ENCODE data around the gene MRPS34.

MRPS34 gene

GRCh38 chr16:1781254-1781653 lies 8.3 kb upstream of the MRPS34 start:
- no peak for DNase-seq

DNA sequence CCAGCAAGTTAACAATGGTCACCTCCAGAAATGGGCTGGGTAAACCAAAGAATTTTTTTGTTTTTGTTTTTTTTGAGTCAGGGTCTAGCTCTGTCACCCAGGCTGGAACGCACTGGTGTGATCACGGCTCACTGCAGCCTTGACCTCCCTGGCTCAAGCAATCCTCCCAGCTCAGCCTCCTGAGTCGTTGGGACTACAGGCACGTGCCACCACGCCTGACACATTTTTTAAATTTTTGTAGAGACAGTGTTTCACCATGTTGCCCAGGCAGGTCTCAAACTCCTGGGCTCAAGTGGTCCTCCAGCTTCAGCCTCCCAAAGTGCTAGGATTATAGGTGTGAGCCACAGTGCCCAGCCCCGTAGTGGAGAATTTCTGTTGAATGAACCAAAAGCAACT lies 7.7 kb upstream of the MRPS34 start:
- DNase-seq: no peak

DNA sequence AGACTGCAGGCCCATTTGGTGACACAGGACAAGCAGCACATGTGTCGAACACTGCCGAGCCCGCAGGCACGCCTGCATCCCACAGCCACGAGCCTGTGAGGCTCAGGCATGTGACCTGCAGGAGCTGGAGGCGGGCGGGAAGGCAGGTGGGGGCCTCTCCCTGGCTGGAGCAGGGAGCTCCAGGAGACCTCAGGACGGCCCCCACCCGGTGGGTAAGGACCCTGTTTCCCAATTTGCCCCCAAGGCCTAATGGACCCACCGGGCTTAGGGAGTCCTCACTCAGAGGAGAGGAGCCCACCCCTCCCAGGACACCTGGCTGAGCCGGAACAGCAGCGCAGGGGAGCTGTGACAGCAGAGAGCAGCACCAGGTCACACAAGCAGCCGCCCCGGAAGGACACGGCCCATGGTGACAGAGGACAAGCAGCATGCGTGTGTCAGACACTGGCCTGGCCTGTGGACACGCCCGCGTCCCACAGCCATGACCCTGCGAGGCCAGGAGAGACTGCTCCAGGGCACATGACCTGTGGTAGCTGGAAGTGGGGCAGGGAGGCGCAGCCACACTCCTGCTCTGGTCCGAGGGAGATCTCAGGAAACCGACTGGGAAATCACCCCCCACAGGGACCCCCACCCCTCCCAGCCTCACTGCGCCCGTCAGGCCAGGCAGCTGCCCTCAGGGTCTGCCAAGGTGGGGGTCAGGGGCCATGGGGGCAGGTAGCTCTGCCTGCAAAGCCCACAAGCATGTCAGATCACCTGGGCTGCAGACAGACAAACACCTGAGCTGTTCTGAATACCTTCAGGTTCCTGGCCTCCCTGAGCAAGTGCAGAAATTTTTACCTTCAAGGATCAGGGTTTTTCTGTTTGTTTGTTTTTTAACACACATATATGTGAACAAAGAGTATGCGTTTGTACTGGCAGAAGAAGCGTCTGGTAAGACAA lies 7.1 kb upstream of the MRPS34 start:
- no peak for DNase-seq

- DNase-seq: no peak
These were observed 6.3 kb upstream of the MRPS34 start for GRCh38 chr16:1779234-1779701.

- DNase-seq: no peak
These were observed 5.6 kb upstream of the MRPS34 start for GRCh38 chr16:1778200-1779179.

GRCh38 chr16:1777375-1778199 lies 4.7 kb upstream of the MRPS34 start:
- no peak for DNase-seq

DNA sequence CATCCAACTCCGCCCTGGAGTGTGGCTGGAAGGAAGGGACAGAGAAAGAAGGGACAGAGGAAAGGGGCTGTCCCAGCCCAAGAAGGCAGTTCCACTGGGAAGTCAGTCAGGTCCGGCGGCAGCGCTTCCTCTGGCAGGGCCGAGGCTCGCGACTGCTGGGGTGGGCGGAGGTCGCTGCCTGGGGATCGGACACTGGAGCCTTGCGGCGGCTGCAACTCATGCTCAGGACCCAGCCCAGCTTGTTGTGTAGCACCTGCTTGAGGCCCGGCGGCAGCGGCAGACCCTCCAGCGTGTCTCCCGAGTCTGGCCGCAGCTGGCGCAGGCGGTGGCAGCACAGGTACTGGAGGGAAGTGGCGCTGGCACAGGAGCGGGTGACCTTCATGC lies 4.0 kb upstream of the MRPS34 start:
- no peak for DNase-seq

GRCh38 chr16:1776672-1776955 lies 3.7 kb upstream of the MRPS34 start:
- no peak for DNase-seq

GRCh38 chr16:1775846-1776671 lies 3.1 kb upstream of the MRPS34 start:
- DNase-seq: no peak

DNA sequence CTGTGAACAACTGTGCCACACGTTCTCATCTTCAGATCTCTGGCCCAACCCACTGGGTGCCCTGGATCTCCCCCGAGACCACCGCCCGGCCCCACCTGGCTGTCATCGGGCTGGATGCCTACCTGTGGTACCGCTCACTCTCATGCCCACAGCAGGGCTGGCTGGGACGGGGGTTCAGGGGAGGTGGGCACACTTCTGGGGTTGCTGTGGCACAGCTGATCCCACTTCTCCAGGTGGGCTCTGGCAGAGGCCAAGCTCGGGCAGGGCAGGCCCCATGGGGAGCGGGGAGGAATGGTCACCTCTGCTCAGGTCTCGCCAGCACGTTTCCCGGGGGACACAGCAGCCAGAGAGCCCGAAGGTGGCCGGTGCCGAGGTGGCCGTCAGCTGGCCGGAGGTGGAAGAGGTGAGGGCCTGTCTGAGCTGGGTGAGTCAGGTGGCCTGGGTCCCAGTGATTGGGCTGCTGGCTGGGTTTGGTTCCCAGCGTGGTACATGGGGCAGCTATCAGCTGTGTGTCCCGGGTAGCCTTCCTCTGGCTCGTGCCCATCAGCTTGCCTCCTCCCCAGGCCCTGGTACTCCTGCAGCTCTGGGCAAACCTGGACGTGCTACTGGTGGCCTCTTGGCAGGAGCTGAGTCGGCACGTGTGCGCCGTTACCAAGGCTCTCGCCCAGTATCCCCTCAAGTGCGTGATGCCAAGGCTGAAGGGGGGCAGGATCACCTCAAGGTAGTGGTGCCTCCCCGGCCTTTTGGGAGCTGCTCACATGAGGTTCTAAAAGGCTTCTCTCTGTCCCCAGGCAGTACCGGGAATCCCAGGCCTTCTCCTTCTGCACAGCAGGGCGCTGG lies 2.3 kb upstream of the MRPS34 start:
- no peak for DNase-seq

DNA sequence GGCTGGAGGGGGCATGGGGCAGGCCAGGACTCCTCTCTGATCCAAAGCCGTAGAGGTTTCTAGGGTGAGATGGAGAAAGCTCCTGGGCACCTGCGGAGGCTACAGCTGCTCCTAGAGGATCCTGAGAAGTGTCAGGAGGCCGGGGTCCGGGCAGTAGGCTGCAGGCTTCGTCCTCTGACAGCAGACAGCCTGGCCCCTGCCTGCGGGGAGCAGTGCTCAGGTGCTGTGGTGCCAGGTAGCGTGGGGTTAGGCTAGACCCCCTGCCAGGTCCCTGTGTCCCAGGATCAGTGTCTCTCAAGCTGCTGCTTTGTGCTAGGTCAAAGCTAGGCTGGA lies 1.5 kb upstream of the MRPS34 start:
- DNase-seq: no peak

DNA sequence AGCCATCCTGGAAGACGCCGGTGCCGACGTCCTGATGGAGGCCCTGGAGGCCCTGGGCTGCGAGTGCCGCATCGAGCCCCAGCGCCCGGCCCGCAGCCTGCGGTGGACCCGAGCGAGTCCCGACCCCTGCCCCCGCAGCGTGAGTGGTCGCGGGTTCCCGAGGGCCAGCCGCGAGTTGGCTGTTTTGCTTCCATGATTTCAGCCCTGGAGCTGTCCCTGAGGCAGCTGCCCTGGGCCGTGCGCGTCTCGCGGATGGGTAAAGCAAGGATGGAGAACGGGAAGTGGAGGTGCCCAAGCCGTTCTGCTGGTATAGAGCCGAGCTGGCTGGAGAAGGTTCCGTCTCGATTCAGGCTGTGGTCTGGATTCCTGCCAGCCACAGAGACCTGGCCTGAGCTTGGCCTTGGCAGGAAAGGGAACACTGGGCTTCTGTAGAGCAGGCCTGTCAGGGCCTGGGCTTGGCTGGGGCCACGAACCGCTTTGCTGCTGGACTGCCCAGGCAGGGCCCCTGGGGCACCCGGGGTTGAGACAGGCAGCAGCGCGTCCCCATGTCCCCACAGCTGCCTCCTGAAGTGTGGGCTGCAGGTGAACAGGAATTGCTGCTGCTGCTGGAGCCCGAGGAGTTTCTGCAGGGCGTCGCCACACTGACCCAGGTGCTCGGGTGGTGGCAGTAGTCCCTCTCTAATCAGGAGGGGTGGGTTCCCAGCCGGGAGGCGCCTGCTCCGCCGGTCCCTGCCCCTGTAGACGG lies 941 bp upstream of the MRPS34 start:
- DNase-seq: peak; percentile 71

- DNase-seq: peak; percentile 84
These were observed 499 bp downstream of the MRPS34 start, which contains the start of gene EME2 for GRCh38 chr16:1772362-1772907. TSS of gene EME2 (plus strand) at chr16:1772810. CDS start at chr16:1773228, 418 bp downstream.

GRCh38 chr16:1771864-1772361 lies 1.0 kb downstream of the MRPS34 start:
- DNase-seq: no peak

DNA sequence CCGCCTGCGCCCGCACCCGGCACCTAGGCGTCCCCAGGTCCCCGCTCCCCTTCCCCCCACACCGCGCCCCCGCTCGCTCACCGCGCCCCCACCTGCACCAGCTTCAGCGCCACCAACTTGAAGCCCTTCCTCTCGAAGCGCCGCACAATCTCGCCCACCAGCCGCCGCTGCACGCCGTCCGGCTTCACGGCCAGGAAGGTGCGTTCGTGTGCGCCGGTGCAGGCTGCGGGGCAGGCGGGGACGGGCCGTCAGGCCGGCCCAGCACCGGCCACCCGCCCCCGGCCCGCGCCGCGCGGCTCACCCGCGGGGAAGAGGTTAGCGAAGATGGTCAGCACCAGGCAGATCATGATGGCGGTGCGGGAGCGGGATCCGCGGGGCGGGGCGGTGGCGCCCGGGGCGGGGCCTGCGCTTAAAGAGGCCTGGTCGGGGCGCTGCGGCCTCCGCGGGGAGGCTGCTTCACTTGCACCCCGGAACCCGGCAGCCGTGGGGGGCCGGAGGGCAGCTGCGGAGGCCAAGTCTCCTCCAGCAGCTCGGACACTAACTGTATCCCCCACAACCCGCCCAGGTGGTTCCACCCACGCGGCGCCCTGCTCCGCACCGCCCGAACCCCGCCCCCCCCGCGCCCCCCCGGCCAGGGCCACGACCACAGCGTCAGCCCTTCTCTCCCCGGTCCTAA lies 1.6 kb downstream of the MRPS34 start, which contains the start of gene NME3:
NME3 (minus strand) TSS at position 356 of the 676 bp plus-strand sequence; CDS start at position 347, 9 bp downstream.
- peak; percentile 93 for DNase-seq

DNA sequence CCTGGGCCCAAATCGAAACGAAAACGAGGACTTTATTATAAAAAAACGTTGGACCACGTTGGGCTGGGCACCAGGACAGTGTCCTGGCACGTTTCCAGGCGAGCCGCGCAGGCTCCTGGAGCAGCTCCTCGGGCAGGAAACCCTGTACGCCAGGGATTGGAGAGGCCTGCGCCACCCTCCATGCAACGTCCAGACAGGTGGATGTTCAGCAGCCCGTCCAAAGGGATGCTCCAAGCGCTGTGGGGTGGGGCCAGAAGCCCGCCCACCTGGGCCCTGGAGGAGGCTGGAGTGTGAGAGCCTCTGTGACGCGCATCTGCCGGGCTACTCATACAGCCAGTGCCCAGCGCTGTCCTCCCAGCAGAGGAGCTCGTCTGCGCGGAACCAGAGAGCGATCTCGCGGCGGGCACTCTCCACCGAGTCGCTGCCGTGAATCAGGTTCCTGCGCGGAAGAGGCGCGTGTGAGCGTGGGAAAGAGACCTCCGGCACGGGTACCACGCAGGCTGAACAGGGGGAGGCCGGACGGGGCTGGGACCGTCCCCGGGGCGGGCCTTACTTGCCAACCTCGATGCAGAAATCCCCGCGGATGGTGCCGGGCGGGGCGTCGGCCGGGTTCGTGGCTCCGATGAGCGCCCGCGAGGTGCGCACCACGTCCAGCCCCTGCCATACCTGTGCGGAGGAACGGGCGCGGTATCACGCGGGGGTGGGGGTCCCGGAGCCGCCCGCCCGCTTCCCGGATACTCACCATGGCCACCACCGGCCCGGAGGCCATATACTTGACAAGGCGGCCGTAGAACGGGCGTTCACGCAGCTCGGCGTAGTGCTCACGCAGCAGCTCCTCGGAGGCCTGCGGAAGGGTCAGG lies 2.4 kb downstream of the MRPS34 start:
- peak; percentile 86 for DNase-seq

GRCh38 chr16:1769402-1770300 lies 3.3 kb downstream of the MRPS34 start:
- no peak for DNase-seq

Measured in activated effector memory CD4-positive, alpha-beta T cell treated with anti-CD3 and anti-CD28 coated beads, Interleukin-2, amount 50 U/mL, for 16 hours (primary cell).